ENCODE results near the gene ERGIC2.

ERGIC2 gene

GRCh38 chr12:29354954-29355353 lies 26.0 kb downstream of the ERGIC2 start:
- H3K79me1 ChIP-seq (ENCODE audit: low read length): no peaks in the 10 kb centered on the region
- no peak overlapping the region for H3K4me2 ChIP-seq (ENCODE audit: low read length)
- H3K4ac ChIP-seq (ENCODE audit: low read depth, low read length): no peak overlapping the region
- H3K23ac ChIP-seq (ENCODE audit: low read length): no peak overlapping the region
- DNase-seq: no peak
- no peak overlapping the region for H4K12ac ChIP-seq (ENCODE audit: low read depth, low read length)
- H3K9me3 ChIP-seq (ENCODE audit: insufficient read depth, low read depth, low read length): no peaks in the 10 kb centered on the region
- no peaks in the 10 kb centered on the region for H3K79me2 ChIP-seq (ENCODE audit: control insufficient read depth, insufficient read depth, low read length, poor library complexity)
- no peak overlapping the region for H4K8ac ChIP-seq (ENCODE audit: low read depth, low read length)
- no CpG with 5 or more reads among the region's 1 CpG for WGBS (ENCODE audit: extremely low coverage, insufficient coverage, insufficient read length)
- H4K91ac ChIP-seq (ENCODE audit: low read depth, low read length): no peak overlapping the region
- H3K27ac ChIP-seq (ENCODE audit: low read depth, low read length): no peak overlapping the region
- no peak overlapping the region for H2AFZ ChIP-seq (ENCODE audit: insufficient read depth, low read length, poor library complexity)
- H2BK120ac ChIP-seq (ENCODE audit: insufficient read depth, low read length, poor library complexity): no peak overlapping the region
- H3K18ac ChIP-seq (ENCODE audit: low read length): no peak overlapping the region
- H3K4me1 ChIP-seq (ENCODE audit: control insufficient read depth in 1 of 2, insufficient read depth in 2 of 2, low read length in 2 of 2): no peaks in the 10 kb centered on the region
- H2AK5ac ChIP-seq (ENCODE audit: low read length): no peak overlapping the region
- H3K14ac ChIP-seq (ENCODE audit: low read length): no peak overlapping the region
- peaks cover 3 to 4% of the 10 kb centered on the region in 2 experiments for H3K36me3 ChIP-seq (ENCODE audit: control insufficient read depth in 1 of 2, insufficient read depth in 2 of 2, low read length in 2 of 2)
- H2BK12ac ChIP-seq (ENCODE audit: low read length): no peak overlapping the region
- H3K4me3 ChIP-seq (ENCODE audit: low read depth, low read length): no peak overlapping the region
- no peaks in the 10 kb centered on the region for H3K27me3 ChIP-seq (ENCODE audit: insufficient read depth, low read length)
- H2BK5ac ChIP-seq (ENCODE audit: low read depth, low read length, poor library complexity): no peak overlapping the region
- no peak overlapping the region for H3K9ac ChIP-seq (ENCODE audit: low read length)

DNA sequence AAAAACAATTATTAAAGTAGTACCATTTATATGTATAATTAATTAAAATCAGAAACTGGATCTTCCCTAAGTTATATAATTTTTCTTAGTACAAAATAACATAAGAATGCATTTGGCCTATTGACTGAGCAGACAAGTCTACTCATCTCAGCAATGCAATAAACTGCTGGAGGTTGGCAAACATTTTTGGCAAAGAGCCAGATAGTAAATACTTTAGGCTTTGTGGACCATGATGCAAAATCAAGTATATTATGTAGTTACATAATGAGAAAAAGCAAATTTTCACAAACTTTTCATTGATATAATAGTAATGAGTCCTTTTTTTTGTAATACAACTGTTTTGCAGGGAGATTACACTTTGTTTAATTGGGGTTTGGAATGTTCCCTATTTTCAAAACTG lies 30.9 kb downstream of the ERGIC2 start:
- H2BK5ac ChIP-seq (ENCODE audit: low read depth, low read length, poor library complexity): no peak overlapping the region
- no peak overlapping the region for H4K91ac ChIP-seq (ENCODE audit: low read depth, low read length)

DNA sequence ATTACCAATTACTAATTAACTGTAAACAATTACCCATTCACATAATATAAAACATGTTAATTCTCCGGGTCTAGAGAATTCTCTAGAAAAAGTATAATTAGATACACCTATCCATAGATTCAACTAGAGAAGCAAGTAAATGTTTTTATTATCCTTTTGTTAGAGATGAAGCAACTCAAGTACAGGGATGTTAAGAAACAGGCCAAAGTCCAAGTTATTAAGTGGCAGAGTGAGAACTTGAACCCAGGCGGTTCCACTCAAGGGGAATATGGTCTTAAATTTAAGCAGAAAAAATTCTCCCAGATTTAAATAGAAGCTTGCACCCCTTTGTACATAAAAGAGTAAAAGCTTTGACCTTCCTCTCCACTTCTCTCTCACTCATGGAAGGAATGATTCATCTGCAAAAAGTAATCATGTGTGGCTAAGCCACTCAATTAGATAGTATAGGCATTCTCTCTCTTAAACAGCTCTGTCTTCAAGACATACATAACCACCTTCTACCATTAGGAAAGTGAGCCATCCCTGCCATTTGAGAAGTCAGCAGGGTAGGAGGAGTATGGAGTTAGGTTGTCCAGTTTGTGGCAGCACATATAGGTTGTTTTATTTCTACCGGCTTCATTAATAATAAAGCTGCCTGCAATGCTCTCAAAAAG lies 34.1 kb downstream of the ERGIC2 start:
- Histone ChIP-seq H4K8ac (ENCODE audit: low read depth, low read length) (no peak overlapping the region), H3K18ac (ENCODE audit: low read length) (no peak overlapping the region), H3K79me2 (ENCODE audit: control insufficient read depth, insufficient read depth, low read length, poor library complexity) (no peaks in the 10 kb centered on the region), H3K27ac (ENCODE audit: low read depth, low read length) (no peak overlapping the region), H2AFZ (ENCODE audit: insufficient read depth, low read length, poor library complexity) (no peak overlapping the region), H2AK5ac (ENCODE audit: low read length) (no peak overlapping the region), H3K27me3 (ENCODE audit: insufficient read depth, low read length) (no peaks in the 10 kb centered on the region), H2BK12ac (ENCODE audit: low read length) (no peak overlapping the region), H3K4me1 (ENCODE audit: control insufficient read depth in 1 of 2, insufficient read depth in 2 of 2, low read length in 2 of 2) (no peaks in the 10 kb centered on the region), H3K36me3 (ENCODE audit: control insufficient read depth in 1 of 2, insufficient read depth in 2 of 2, low read length in 2 of 2) (peaks cover 6% of the 10 kb centered on the region in 2 experiments), H3K14ac (ENCODE audit: low read length) (no peak overlapping the region), H3K9me3 (ENCODE audit: insufficient read depth, low read depth, low read length) (no peaks in the 10 kb centered on the region), H3K9ac (ENCODE audit: low read length) (no peak overlapping the region), H3K4me3 (ENCODE audit: low read depth, low read length) (no peak overlapping the region), H3K79me1 (ENCODE audit: low read length) (no peaks in the 10 kb centered on the region), H2BK5ac (ENCODE audit: low read depth, low read length, poor library complexity) (no peak overlapping the region), H3K4me2 (ENCODE audit: low read length) (no peak overlapping the region), H4K91ac (ENCODE audit: low read depth, low read length) (no peak overlapping the region), H3K23ac (ENCODE audit: low read length) (no peak overlapping the region), H2BK120ac (ENCODE audit: insufficient read depth, low read length, poor library complexity) (no peak overlapping the region), H3K4ac (ENCODE audit: low read depth, low read length) (no peak overlapping the region), H4K12ac (ENCODE audit: low read depth, low read length) (no peak overlapping the region)
- DNase-seq: no peak
- WGBS (ENCODE audit: extremely low coverage, insufficient coverage, insufficient read length): no CpG with 5 or more reads among the region's 3 CpGs

More for the DNA sequence above, 30.9 kb downstream of the ERGIC2 start:
- H2BK12ac ChIP-seq (ENCODE audit: low read length): no peak overlapping the region
- no peak overlapping the region for H2AFZ ChIP-seq (ENCODE audit: insufficient read depth, low read length, poor library complexity)
- H3K79me1 ChIP-seq (ENCODE audit: low read length): no peaks in the 10 kb centered on the region
- H2AK5ac ChIP-seq (ENCODE audit: low read length): no peak overlapping the region
- H3K4me1 ChIP-seq (ENCODE audit: control insufficient read depth in 1 of 2, insufficient read depth in 2 of 2, low read length in 2 of 2): no peaks in the 10 kb centered on the region
- H4K8ac ChIP-seq (ENCODE audit: low read depth, low read length): no peak overlapping the region
- no peaks in the 10 kb centered on the region for H3K9me3 ChIP-seq (ENCODE audit: insufficient read depth, low read depth, low read length)
- H3K4ac ChIP-seq (ENCODE audit: low read depth, low read length): no peak overlapping the region
- H3K36me3 ChIP-seq (ENCODE audit: control insufficient read depth in 1 of 2, insufficient read depth in 2 of 2, low read length in 2 of 2): peaks cover 3 to 4% of the 10 kb centered on the region in 2 experiments
- H2BK120ac ChIP-seq (ENCODE audit: insufficient read depth, low read length, poor library complexity): no peak overlapping the region
- H3K14ac ChIP-seq (ENCODE audit: low read length): no peak overlapping the region
- H3K23ac ChIP-seq (ENCODE audit: low read length): no peak overlapping the region
- no peak overlapping the region for H3K4me2 ChIP-seq (ENCODE audit: low read length)
- H3K27ac ChIP-seq (ENCODE audit: low read depth, low read length): no peak overlapping the region
- H3K27me3 ChIP-seq (ENCODE audit: insufficient read depth, low read length): no peaks in the 10 kb centered on the region
- no peaks in the 10 kb centered on the region for H3K79me2 ChIP-seq (ENCODE audit: control insufficient read depth, insufficient read depth, low read length, poor library complexity)
- no peak for DNase-seq
- H3K18ac ChIP-seq (ENCODE audit: low read length): no peak overlapping the region
- H3K4me3 ChIP-seq (ENCODE audit: low read depth, low read length): no peak overlapping the region
- H3K9ac ChIP-seq (ENCODE audit: low read length): no peak overlapping the region
- H4K12ac ChIP-seq (ENCODE audit: low read depth, low read length): no peak overlapping the region

DNA sequence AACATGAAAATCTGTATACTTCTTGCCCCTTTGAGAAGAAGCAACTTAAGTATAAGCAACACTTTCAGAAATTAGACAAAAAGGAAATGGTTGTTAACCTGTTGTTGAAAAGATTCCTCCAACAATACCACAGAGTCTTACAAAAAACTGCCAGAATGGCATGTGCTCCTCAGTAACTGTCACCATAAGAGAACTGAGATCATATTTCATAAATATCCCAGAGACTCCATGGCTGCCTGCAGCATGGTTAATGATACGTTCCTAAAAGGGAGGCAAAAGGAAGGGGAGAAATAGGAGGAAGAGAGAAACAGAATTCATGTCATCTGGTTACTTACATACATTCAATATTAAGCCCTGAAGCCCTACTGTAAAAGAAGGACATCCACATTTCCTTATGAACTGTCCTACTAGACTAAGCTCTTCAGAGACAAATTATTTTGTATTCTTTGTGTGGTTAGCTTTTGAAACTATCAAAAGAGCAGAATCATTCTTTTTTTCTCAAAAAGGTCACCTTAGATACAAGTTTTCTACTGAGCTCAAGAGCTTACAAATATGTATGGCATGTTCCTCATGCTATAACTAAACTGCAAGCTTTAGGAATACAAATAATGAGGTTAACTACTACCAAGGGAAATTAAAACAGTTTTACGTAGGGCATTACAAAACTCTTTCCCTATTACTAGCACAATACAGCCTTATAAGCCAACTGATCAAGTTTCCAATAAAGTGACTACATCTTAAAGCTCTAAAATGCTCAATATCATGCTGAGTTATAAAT lies 37.8 kb downstream of the ERGIC2 start:
- Histone ChIP-seq H2BK120ac (ENCODE audit: insufficient read depth, low read length, poor library complexity) (no peak overlapping the region), H2AK5ac (ENCODE audit: low read length) (no peak overlapping the region), H2BK5ac (ENCODE audit: low read depth, low read length, poor library complexity) (no peak overlapping the region), H3K79me2 (ENCODE audit: control insufficient read depth, insufficient read depth, low read length, poor library complexity) (no peaks in the 10 kb centered on the region), H3K4me2 (ENCODE audit: low read length) (no peak overlapping the region), H3K27me3 (ENCODE audit: insufficient read depth, low read length) (no peaks in the 10 kb centered on the region), H4K12ac (ENCODE audit: low read depth, low read length) (no peak overlapping the region), H3K79me1 (ENCODE audit: low read length) (no peaks in the 10 kb centered on the region), H2AFZ (ENCODE audit: insufficient read depth, low read length, poor library complexity) (no peak overlapping the region), H3K18ac (ENCODE audit: low read length) (no peak overlapping the region), H4K91ac (ENCODE audit: low read depth, low read length) (no peak overlapping the region), H3K9me3 (ENCODE audit: insufficient read depth, low read depth, low read length) (no peaks in the 10 kb centered on the region), H3K36me3 (ENCODE audit: control insufficient read depth in 1 of 2, insufficient read depth in 2 of 2, low read length in 2 of 2) (peaks cover 6 to 14% of the 10 kb centered on the region in 2 experiments), H3K4ac (ENCODE audit: low read depth, low read length) (no peak overlapping the region), H3K23ac (ENCODE audit: low read length) (no peak overlapping the region), H4K8ac (ENCODE audit: low read depth, low read length) (no peak overlapping the region), H2BK12ac (ENCODE audit: low read length) (no peak overlapping the region), H3K9ac (ENCODE audit: low read length) (no peak overlapping the region), H3K14ac (ENCODE audit: low read length) (no peak overlapping the region), H3K4me1 (ENCODE audit: control insufficient read depth in 1 of 2, insufficient read depth in 2 of 2, low read length in 2 of 2) (no peaks in the 10 kb centered on the region), H3K4me3 (ENCODE audit: low read depth, low read length) (no peak overlapping the region), H3K27ac (ENCODE audit: low read depth, low read length) (no peak overlapping the region)
- no peak for DNase-seq
- WGBS (ENCODE audit: extremely low coverage, insufficient coverage, insufficient read length): no CpG with 5 or more reads among the region's 2 CpGs
